GM18858 (cell line): Measurements from ENCODE around the gene GNA15.
"Not testable (repeated sequence)": the region's sequence is repeated elsewhere in the genome, so short reads cannot be mapped to it uniquely, and the experiment has no call there.

Experiments used
- ATAC-seq: cut with Tn5 transposase; IDR thresholded peaks from one replicate; pipeline ENCODE4 v1.9.1; 2021; ENCODE audit not compliant: unreplicated experiment

The GNA15 gene, protein sequence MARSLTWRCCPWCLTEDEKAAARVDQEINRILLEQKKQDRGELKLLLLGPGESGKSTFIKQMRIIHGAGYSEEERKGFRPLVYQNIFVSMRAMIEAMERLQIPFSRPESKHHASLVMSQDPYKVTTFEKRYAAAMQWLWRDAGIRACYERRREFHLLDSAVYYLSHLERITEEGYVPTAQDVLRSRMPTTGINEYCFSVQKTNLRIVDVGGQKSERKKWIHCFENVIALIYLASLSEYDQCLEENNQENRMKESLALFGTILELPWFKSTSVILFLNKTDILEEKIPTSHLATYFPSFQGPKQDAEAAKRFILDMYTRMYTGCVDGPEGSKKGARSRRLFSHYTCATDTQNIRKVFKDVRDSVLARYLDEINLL

DNA sequence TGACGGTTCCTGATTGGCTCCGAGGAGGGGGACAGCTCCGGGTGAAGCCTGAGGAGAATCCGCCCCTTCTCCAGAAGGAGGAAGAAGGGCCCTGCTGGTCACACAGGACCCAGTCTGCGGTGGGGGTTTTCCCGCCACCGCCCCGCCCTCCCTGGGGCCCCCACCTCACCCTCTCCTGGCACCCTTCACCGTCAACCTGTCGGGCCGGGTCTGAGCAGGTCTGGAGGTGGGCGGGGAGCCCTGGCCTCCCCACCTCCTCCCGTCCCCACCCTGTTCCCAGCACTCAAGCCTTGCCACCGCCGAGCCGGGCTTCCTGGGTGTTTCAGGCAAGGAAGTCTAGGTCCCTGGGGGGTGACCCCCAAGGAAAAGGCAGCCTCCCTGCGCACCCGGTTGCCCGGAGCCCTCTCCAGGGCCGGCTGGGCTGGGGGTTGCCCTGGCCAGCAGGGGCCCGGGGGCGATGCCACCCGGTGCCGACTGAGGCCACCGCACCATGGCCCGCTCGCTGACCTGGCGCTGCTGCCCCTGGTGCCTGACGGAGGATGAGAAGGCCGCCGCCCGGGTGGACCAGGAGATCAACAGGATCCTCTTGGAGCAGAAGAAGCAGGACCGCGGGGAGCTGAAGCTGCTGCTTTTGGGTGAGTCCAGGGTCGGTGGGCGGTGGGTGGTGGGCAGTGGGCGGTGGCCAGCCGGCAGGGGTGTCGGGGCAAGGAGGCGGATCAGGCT, at the start of gene GNA15:
Gene GNA15 (plus strand): TSS at position 73 of the 723 bp plus-strand sequence. CDS start 418 bp downstream, at position 491.
- ATAC-seq, result no peak

DNA sequence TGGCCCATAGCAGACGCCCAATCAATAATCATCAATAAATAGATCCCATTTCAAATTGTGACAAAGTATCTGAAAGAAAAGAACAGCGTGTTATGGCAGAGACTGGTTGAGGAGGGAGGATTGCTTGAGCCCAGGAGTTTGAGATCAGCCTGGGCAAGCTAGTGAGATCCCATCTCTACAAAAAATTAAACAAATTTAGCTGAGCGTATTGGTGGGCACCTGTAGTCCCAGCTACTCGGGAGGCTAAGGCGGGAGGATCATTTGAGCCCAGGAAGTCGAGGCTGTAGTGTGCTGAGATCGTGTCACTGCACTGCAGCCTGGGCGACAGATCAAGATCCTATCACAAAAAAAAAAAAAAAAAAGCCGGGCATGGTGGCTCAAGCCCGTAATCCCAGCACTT, 48.1 kb upstream of the GNA15 start:
- ATAC-seq, result no peak

DNA sequence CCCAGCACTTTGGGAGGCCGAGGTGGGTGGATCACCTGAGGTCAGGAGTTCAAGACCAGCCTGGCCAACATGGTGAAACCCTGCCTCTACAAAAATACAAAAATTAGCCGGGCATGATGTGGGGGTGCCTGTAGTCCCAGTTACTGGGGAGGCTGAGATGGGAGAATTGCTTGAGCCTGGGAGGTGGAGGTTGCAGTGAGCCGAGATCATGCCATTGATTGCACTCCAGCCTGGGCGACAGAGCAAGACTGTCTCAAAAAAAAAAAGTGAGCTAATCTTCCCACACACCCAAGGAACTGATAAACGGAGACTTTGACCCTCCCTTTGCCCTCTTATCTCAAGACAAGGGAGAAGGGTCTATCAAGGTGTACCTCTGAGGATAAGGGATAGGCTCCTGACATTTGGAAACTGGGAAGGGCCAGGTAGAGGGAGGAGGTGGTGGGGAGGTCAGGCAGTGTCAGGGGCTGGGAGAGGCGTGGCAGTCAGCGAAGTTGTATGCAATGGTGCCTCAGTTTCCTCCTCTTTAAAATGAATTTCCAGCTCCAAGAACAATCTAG, 46.5 kb upstream of the GNA15 start:
- ATAC-seq, result not testable (repeated sequence)

DNA sequence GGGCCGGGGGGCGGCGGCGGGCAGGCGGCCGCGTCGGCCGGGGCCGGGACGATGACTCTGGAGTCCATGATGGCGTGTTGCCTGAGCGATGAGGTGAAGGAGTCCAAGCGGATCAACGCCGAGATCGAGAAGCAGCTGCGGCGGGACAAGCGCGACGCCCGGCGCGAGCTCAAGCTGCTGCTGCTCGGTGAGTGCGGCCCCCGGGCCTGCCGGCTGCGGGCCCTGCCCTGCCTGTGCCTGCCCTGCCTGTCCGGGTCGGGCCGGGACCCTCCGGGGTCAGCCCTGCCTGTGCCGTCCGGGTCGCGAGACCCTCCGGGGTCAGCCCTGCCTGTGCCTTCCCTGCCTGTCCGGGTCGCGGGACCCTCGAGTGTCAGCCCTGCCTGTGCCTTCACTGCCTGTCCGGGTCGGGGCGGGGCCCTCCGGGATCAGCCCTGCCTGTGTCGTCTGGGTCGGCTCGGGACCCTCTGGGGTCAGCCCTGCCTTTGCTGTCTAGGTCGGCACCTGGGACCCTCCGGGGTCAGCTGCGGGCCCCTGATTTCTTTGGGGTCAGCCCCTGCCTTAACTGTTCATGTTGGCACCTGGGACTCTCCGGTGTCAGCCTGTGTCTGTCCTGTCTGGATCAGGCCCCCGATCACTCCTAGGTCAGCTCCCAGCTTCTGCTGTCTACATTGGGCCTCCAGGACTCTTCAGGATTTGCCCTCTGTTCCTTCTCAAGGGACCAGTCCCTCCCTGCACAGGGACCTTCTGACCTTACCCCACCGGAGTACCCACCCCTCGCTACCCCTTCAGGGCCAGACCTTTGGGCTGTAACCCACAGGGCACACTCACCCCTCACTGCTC, 41.0 kb upstream of the GNA15 start:
- ATAC-seq, result no peak

DNA sequence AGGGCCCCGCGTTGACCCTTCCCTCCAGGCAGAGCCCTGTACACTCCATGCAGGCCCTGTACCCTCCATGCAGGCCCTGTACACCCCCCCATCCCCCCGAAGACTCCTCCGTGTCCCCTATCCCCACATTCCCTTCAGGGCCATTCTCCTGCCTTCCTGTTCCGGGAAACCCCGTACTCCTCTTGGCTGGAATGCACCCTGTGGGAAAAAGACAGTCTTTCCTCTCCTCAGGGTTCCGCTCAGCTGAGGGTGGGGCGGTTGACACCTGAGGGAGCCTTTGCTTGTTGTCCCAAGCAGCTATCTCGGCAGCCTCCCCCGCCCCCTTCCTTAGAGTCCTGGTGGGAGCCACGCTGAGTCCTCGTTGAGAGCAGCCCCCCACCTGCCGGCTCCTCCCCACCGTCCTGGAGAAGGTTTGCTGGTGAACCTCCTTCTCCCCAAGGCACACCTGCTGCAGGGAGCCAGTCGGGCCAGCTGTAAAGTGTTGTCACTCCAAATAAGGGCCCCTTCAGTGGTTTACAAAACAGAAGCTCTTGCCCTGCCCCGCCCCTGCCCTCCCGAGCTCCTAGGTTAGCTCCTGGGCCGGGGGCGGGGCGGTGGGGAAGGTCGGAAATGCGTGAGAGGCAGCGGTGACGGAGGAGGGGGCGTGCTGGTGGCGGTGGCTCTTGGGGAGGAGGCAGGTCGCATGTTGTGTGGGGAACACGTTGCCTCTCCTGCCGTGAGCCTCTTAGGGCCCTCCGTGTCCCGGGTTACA, 40.2 kb upstream of the GNA15 start:
- no peak for ATAC-seq

DNA sequence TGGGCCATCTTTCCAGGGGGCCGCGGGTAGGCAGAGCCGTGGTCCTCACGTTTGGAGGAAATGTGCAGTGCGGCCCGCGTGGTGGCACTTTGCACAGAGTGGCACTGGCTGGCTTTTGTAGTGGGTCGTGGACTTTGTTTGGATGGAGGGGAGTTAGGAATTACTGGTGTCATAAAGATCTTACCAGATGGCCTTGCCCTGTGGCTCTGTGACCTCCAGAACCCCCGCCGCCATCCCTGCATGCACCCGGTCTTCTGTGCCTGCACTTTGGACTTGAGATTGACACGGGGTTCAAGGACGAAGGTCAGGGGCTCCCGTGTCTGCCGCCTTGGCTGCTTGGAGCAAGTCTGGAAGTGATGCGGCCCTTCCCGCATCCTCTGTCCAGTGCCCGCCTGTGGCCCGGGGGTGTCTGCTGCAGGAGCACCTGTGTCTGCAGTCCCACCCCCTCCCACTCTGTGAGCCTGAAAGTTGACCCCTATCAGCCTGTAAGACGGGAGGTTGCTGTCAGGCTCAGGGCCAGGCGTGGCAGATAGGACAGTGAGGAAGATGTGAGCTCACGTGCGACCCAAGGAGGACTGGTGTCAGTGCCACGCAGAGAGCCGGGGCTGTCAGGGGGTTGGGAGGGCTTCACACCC, 39.4 kb upstream of the GNA15 start:
- no peak for ATAC-seq

DNA sequence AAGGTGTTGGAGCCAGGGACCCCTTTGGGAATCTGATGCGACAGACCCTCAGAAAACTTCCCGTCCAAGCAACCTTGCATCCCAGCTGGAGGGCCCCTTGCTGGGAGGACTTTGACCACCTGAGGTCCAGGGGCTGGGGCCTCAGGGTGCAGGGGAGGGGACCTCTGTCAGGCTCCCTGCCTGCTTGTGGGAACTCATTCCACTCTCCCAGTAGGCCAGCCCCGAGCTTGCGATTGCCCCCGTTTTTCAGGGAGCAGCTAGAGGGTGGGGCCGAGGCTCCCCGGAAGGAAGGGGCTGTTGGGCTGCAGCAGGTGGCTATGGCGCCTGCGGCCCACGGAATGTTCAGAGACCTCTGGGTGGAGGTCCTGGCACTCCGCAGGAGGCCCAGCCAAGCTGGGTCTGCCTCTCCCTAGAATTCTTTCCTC, 38.9 kb upstream of the GNA15 start:
- ATAC-seq, result no peak

DNA sequence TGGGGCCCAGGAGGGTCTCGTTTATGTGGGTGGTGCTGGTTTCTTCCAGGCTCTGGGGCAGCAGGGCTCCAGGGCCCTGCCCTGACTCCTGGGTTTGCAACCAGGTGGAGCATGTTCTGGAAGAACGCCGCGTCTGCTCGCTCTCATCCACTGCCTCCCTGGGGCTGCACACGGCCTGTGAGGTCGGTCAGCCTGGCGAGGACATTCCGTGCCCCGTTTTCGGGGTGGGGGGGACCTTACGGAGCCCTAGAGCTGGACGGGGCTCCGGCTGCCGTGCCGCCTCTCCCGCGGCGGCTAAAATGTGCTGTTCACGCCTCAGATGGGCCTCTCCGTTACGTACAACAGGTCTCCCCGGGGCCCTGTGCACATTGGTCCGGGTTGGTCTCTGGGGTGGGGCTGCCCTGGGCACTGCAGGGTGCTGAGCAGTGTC, 38.4 kb upstream of the GNA15 start:
- no peak for ATAC-seq

DNA sequence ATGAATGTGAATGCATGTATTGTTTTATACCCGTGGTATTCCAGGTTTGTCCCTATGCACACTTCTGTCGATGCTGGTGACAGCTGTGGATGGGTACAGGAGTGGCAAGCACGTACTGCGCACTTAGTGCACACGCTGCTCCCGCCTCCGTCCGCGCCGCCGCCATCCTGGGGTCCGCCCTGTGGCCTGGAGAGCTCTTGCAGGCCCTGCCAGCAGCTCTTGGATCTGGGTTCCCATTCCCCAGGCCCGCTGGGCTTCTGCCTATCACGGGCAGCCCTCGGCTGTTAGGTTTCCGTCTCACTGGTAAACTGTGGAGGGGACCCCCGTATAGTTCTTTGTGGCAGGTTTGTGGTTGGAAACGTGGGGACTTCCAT, 37.7 kb upstream of the GNA15 start:
- ATAC-seq, result no peak

DNA sequence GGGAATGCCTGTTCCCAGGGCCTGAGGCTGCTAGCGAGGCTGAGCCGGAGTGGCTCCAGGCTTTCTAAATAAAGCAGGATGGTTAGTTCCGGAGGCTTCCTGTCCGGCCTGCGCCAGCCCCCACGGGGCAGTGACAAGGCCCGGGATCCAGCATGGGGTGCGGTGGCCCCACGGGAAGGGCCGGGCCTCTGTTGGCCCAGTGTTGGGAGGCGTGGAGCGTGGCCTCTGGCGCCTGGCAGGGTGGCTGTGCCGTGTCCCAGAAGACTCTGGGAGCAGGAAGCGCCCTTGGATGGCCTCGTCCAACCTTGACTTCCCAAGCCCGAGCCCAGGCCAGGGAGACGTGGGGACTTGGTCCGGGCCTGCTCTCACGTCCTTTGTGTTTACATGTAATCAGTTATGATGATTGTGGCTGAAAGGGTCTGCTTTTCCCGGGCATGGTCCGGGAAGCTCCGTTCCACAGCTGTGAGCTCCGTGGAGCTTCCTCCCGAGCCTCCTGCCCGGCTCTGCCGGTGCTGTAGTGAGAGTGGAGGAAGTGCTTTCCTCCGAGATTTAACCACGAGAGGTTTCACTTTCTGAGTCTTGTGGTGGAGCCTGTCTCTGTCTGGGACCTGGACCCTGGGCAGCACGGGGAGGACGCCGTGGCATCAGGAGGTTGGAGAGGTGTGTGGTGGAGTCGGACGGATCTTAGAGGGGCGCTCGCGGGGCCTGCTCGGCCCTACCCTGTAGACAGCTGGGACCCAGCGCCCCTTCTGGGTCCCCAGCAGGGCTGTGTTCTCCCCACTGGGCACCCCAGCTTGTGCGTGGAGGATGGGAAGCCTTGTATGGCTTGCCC, 37.1 kb upstream of the GNA15 start:
- no peak for ATAC-seq

DNA sequence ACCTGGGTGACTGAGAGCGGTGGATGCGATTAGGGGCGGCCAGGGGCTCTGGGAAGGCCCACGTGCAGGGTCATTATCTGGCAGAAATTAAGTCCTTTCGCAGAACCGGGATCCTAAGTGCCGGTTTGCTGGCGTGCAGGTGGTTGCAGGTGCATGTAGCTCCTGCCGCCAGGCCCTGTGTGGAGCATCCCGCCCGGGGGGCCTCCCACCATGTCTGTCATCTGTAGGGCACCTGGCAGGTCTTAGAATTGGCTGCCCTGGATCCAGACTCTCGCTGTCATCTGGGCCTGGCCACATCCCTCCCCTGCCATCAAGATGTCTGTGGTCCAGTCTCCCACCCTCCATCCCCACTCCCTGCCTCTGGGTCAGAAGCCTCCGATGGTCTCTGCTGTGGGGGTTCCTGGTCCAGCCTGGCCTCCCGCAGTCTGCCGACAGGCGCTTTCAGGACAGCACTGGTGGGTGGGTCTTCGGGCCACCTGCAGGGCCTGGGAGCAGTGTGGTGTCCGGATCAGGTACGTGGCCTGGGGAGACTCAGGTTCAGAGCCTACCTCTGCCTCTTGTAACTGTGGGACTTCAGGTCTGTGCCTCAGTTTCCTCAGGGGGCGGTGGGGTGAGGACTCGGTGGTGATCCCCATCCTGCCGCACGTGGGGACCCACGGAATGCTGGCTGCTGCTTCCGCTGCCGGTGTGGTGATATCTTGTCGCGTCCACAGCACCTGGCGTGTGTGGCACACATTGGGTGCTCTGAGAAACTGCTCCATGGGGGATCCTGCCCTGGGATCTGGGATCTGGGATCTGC, 36.3 kb upstream of the GNA15 start:
- ATAC-seq, result no peak

DNA sequence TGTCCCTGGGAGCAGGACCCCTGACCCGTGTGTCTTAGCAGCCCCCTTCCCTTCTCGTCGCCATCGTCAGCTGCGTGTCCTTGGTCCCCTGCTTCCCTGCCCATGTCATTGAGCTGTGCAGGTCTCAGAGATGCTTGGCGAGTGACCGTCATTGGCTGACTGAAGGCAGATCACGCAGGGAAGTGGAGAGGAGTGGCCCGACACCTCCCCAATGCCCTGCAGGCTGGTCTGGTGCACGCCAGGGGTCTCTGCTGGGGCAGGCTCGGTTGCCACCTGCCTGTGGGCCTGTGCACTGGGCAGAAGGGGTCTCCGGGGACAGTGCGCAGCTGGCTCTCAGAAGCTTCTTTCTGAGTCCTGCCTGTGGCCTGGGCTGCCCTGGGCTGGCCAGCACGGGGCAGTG, 35.5 kb upstream of the GNA15 start:
- ATAC-seq, result no peak

DNA sequence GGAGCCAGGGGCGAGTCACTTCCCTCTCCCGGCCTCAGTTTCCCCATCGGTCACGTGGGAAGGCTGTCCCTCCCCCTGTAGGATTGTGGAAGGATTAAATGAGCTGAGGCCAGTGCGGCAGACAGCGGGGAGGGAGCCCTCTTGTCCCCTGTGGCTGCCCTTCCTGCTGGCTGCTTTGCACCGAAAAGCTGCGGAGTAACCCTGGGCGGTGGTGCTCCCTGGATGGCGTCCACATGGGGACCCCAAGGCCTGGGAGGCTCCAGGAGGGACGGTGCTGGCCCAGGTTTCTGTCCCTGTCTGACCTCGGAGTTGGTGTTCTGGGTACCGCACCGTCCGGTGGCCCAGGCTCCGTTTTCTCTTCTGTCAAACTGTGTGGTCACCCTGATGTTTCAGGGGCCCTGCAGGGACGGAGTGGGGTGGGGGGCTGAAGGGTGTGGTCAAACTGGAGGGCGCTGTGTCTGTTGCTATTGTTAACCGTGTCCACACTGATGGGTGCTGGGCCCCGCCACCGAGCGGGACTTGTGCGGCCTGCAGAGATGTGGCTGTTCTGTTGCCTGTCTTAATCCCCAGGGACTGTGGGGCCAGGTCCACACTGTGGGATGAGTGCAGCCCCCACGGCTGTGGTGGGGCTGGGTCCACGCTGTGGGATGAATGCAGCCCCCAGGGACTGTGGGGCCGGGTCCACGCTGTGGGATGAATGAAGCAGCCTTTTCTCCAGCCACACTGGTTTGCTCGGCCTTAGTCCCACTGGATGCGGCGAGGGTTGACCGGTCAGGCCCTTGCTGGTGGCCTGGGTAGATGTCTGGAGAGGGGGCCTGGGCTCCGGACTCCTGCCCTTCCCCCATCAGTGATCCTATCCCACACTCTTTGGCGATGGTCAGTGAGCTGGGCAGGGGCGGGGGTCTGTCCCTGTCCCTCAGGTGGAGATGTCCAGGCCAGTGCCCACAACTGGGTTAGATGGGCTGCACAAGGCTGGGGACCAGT, 34.8 kb upstream of the GNA15 start:
- ATAC-seq, result no peak

DNA sequence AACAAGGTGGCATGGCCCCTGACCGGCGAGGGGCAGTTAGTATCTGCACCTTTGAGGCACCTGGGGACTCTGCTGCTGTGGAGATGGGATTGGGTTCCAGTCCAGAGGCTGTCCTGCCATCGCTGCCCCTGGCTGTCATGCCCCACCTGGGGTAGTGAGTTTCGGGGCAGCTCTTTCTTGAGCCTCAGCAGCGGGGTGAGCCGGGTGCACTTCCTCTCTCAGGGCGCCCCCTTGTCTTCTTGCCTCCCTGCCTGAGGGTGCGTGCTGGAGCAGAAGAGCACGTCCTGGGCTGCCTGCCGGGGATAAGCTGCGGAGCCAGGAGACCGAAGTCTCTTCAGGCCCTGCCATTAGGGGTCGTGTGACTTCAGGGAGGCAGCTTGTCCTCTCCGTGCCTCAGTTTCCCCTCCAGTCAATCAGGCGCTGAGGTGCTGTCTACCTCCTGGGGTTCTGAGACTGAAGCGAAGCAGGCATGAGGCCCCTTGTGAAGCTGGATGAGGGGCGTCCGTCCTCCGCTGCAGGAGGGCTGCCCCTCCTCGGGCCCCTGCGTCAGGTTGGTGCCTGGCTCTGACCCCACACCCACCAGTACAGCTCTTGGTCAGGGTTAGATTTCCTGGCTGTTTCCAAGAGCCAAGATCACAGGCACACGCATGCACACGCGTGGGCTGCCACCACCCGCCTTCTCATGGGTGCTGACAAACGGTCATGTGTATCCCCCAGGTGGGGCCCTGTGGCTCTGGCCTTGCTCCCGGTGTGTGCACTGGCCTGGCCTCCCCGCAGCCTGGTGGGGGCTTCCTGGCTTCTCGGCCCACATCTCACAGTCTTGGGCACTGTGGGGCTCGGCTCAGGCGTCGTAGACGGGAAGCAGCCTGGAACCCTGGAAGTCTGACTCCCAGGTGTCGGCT, 33.3 kb upstream of the GNA15 start:
- ATAC-seq, result no peak

DNA sequence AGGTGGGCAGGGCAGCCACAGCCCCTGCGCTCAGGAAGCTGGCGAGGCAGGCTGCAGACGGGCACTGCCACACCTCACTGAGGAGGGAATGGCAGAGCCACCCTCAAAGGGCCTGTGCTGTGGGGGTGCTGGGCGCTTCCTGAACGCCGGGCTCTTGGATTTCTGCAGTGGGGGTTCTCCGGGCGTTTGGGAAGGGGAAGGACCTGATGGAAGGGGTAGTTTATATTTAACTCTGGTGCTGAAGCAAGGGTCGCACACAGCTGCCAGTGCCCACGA, 31.2 kb upstream of the GNA15 start:
- ATAC-seq, result no peak
